Mucosa of rectum (tissue), 2 donors: ENCODE data around the gene UBFD1.
"Not testable (repeated sequence)": the region's sequence is repeated elsewhere in the genome, so short reads cannot be mapped to it uniquely, and the experiment has no call there.

Source experiments
- H3K27ac ChIP-seq, 2 donors: one replicate each; pipeline ENCODE4 v1.7.0; 2013; ENCODE audit warnings: inconsistent platforms in 2 of 2, low read depth in 2 of 2, low read length in 2 of 2
- H3K27me3 ChIP-seq, 2 donors: one replicate each; pipeline ENCODE4 v1.7.0; 2013; ENCODE audit warnings: low read length in 2 of 2; ENCODE audit not compliant: control insufficient read depth in 2 of 2, insufficient read depth in 2 of 2
- H3K36me3 ChIP-seq, 2 donors: one replicate each; pipeline ENCODE4 v1.7.0; 2013; ENCODE audit warnings: low read length in 2 of 2; ENCODE audit not compliant: control insufficient read depth in 2 of 2, insufficient read depth in 2 of 2
- H3K4me1 ChIP-seq, 2 donors: one replicate each; pipeline ENCODE4 v1.7.0; 2013; ENCODE audit warnings: low read length in 2 of 2, mild to moderate bottlenecking in 1 of 2; ENCODE audit not compliant: control insufficient read depth in 2 of 2, insufficient read depth in 2 of 2
- H3K4me3 ChIP-seq, 2 donors: one replicate each; pipeline ENCODE4 v1.7.0; 2013; ENCODE audit warnings: low read length in 2 of 2
- H3K9ac ChIP-seq, 2 donors: one replicate each; pipeline ENCODE4 v1.7.0; 2013; ENCODE audit warnings: low read length in 2 of 2, low read depth in 1 of 2, mild to moderate bottlenecking in 1 of 2
- H3K9me3 ChIP-seq, 2 donors: one replicate each; pipeline ENCODE4 v1.7.0; 2013; ENCODE audit warnings: low read length in 2 of 2; ENCODE audit not compliant: control insufficient read depth in 2 of 2
- donor health status: healthy.
- donor health status: Normal muscosa, but diverticular disease.

UBFD1 gene

GRCh38 chr16:23595951-23596720 lies 38.6 kb downstream of the UBFD1 start, which contains the start of gene NDUFAB1:
Gene NDUFAB1, minus strand, starts transcription at chr16:23596316. Its CDS starts 26 bp downstream, at chr16:23596290.
- Histone ChIP-seq H3K27ac (peak within 1 kb of the TSS; percentile 67 to 76), H3K27me3 (no peaks in the 10 kb centered on the region), H3K9ac (peak within 1 kb of the TSS; percentile 73 to 76), H3K4me1 (peaks cover 7% of the 10 kb centered on the region in 2 donors), H3K9me3 (no peaks in the 10 kb centered on the region), H3K36me3 (peaks cover 18 to 27% of the 10 kb centered on the region in 2 donors), H3K4me3 (peak within 1 kb of the TSS; percentile 89 to 94)

GRCh38 chr16:23597003-23597756 lies 39.7 kb downstream of the UBFD1 start:
- H3K9ac ChIP-seq = no peak overlapping the region
- no peak overlapping the region for H3K27ac ChIP-seq
- H3K9me3 ChIP-seq = no peaks in the 10 kb centered on the region
- peaks cover 7% of the 10 kb centered on the region in 2 donors for H3K4me1 ChIP-seq
- peaks cover 7 to 17% of the 10 kb centered on the region in 2 donors for H3K36me3 ChIP-seq
- no peak overlapping the region for H3K4me3 ChIP-seq
- no peaks in the 10 kb centered on the region for H3K27me3 ChIP-seq

GRCh38 chr16:23607726-23608125 lies 50.2 kb downstream of the UBFD1 start:
- no peak overlapping the region for H3K4me3 ChIP-seq
- peaks cover 7 to 21% of the 10 kb centered on the region in 2 donors for H3K36me3 ChIP-seq
- H3K27me3 ChIP-seq = no peaks in the 10 kb centered on the region
- no peaks in the 10 kb centered on the region for H3K4me1 ChIP-seq
- H3K9ac ChIP-seq = no peak overlapping the region
- no peak overlapping the region for H3K27ac ChIP-seq
- H3K9me3 ChIP-seq = no peaks in the 10 kb centered on the region

- no peak overlapping the region for H3K27ac ChIP-seq
- no peak overlapping the region for H3K4me3 ChIP-seq
- no peaks in the 10 kb centered on the region for H3K27me3 ChIP-seq
- H3K36me3 ChIP-seq = peaks cover 5 to 19% of the 10 kb centered on the region in 2 donors
- no peaks in the 10 kb centered on the region for H3K4me1 ChIP-seq
- no peak overlapping the region for H3K9ac ChIP-seq
- no peaks in the 10 kb centered on the region for H3K9me3 ChIP-seq
These were observed 50.7 kb downstream of the UBFD1 start for GRCh38 chr16:23608194-23608593.

GRCh38 chr16:23609929-23610328 lies 52.4 kb downstream of the UBFD1 start:
- H3K9ac ChIP-seq = no peak overlapping the region
- H3K4me3 ChIP-seq = no peak overlapping the region
- H3K9me3 ChIP-seq = no peaks in the 10 kb centered on the region
- H3K4me1 ChIP-seq = no peaks in the 10 kb centered on the region
- no peak overlapping the region for H3K27ac ChIP-seq
- peaks cover 5 to 15% of the 10 kb centered on the region in 2 donors for H3K36me3 ChIP-seq
- no peaks in the 10 kb centered on the region for H3K27me3 ChIP-seq

GRCh38 chr16:23610905-23611304 lies 53.4 kb downstream of the UBFD1 start:
- H3K4me3 ChIP-seq, H3K4me1 ChIP-seq, H3K27me3 ChIP-seq, H3K27ac ChIP-seq, H3K9ac ChIP-seq, H3K9me3 ChIP-seq: not testable (repeated sequence)
- peaks cover 5 to 17% of the 10 kb centered on the region in 2 donors for H3K36me3 ChIP-seq

GRCh38 chr16:23611936-23612335 lies 54.4 kb downstream of the UBFD1 start:
- no peaks in the 10 kb centered on the region for H3K9me3 ChIP-seq
- H3K36me3 ChIP-seq = peaks cover 5 to 17% of the 10 kb centered on the region in 2 donors
- no peak overlapping the region for H3K4me3 ChIP-seq

GRCh38 chr16:23615805-23616204 lies 58.3 kb downstream of the UBFD1 start:
- Histone ChIP-seq H3K27me3 (no peaks in the 10 kb centered on the region), H3K4me3 (no peak overlapping the region), H3K4me1 (no peaks in the 10 kb centered on the region), H3K27ac (no peak overlapping the region), H3K9me3 (no peaks in the 10 kb centered on the region), H3K9ac (no peak overlapping the region), H3K36me3 (peaks cover 5 to 25% of the 10 kb centered on the region in 2 donors)

More at GRCh38 chr16:23611936-23612335, 54.4 kb downstream of the UBFD1 start:
- Histone ChIP-seq H3K27me3 (no peaks in the 10 kb centered on the region), H3K4me1 (no peaks in the 10 kb centered on the region), H3K27ac (no peak overlapping the region), H3K9ac (no peak overlapping the region)
